Activated naive CD8-positive, alpha-beta T cell treated with anti-CD3 and anti-CD28 coated beads for 36 hours (primary cell): ENCODE measurements around the gene ZNF367. TPM values are rescaled to one million over a fixed set of nuclear protein-coding genes. Genes with fewer than 3 reads are reported as not detected.

ENCODE experiments used
- DNase-seq: peaks from one replicate; pipeline ENCODE4 v3.0.0; 2021
- H3K27ac Mint-ChIP-seq: one replicate; pipeline ENCODE4 v1.8.0; 2022; ENCODE audit warnings: mild to moderate bottlenecking, moderate library complexity, mixed read lengths
- H3K27me3 Mint-ChIP-seq: one replicate; pipeline ENCODE4 v1.8.0; 2022; ENCODE audit warnings: mild to moderate bottlenecking, mixed read lengths
- H3K36me3 Mint-ChIP-seq: one replicate; pipeline ENCODE4 v1.8.0; 2021; ENCODE audit warnings: mild to moderate bottlenecking, mixed read lengths
- H3K4me1 Mint-ChIP-seq: one replicate; pipeline ENCODE4 v1.8.0; 2021; ENCODE audit warnings: mixed read lengths
- H3K4me3 Mint-ChIP-seq: one replicate; pipeline ENCODE4 v1.8.0; 2022; ENCODE audit warnings: mild to moderate bottlenecking, moderate library complexity, mixed read lengths
- H3K9me3 Mint-ChIP-seq: one replicate; pipeline ENCODE4 v1.8.0; 2022; ENCODE audit warnings: mixed read lengths
- total RNA-seq, 2 experiments: library from RNA; stranded (reverse); gene quantifications; one replicate each; pipeline ENCODE4 v1.2.3, GENCODE V29; 2021

The ZNF367 gene
- total RNA-seq, 2 experiments from 2014 or later: 40.2 to 40.9 TPM

DNA sequence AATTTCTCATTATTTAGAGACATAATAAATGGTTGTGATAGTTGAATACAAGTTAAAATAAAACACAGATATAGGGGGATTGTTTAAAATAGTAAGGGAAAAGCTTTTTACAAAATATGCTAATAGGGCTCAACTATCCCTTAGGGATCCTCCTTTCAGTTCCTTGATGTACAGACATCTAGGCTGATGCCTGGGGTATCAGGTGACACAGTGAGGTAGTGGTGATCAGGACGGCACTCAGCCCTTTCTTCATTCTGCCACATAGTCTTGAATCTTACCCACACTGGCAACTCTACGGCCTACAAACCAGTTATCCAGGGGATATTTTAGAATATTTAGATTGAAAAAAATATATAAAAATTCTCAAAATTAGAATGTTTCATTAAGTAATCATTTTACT lies 22.2 kb downstream of the ZNF367 start:
- Mint-ChIP-seq H3K27ac (no peak overlapping the region), H3K4me3 (no peak overlapping the region), H3K27me3 (no peaks in the 10 kb centered on the region), H3K9me3 (peaks cover 4% of the 10 kb centered on the region), H3K4me1 (peaks cover 27% of the 10 kb centered on the region), H3K36me3 (peaks cover 51% of the 10 kb centered on the region)
- DNase-seq: no peak

DNA sequence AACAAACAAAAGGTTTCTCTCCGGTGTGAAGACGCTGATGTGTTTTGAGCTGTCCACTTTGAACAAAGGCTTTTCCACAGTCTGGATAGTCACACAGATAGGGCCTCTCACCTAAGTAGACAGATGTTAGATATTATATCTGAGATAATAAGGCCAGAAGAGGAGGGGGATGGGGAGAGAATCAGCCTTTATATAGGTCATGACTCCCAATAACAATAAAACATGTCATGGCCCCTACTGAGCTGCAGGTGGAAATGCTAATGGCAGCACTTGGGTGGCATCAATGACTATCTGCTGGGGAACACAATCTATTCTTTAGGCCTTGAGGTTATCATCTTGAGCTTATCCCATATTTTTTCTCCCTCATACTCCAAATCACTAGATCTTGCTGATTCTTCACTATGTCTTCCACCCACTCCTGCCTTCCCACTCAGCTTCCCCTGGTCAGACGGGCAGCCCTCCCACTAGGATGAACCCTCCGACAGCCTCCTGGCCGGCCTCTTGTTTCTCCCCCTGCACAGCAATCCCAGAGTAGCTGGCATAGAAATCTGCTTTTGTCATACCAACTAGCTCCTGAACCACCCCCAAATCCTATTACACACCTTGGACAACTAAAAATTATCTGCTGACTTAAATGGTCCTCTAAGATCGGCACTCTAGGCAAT lies 23.2 kb downstream of the ZNF367 start:
- no peak overlapping the region for H3K27ac Mint-ChIP-seq
- H3K36me3 Mint-ChIP-seq: peaks cover 47% of the 10 kb centered on the region
- no peaks in the 10 kb centered on the region for H3K27me3 Mint-ChIP-seq
- H3K4me1 Mint-ChIP-seq: peaks cover 18% of the 10 kb centered on the region
- no peak for DNase-seq
- H3K4me3 Mint-ChIP-seq: no peak overlapping the region
- H3K9me3 Mint-ChIP-seq: no peaks in the 10 kb centered on the region

DNA sequence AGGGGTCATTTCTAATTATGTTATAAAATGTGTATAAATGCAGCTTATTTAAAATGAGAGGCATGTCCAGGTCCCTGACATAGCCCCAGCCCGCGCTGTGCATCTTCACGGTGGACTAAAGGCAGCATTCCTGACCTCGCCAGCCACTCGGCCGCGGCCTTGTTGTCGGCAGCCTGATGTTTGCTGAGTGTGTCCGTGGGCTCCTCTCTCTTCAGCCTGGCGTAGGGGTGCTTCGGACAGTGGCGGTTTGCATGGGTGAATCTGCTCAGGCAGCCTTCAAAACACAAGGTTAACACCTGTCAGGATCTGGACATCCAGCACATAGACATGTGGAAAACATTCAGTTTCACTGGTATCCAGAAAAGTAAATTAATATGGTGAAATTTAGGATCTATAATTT lies 25.9 kb downstream of the ZNF367 start:
- H3K36me3 Mint-ChIP-seq: peaks cover 33% of the 10 kb centered on the region
- no peaks in the 10 kb centered on the region for H3K27me3 Mint-ChIP-seq
- no peak overlapping the region for H3K27ac Mint-ChIP-seq
- H3K4me1 Mint-ChIP-seq: peaks cover 3% of the 10 kb centered on the region
- no peak overlapping the region for H3K4me3 Mint-ChIP-seq
- no peaks in the 10 kb centered on the region for H3K9me3 Mint-ChIP-seq
- DNase-seq: no peak

DNA sequence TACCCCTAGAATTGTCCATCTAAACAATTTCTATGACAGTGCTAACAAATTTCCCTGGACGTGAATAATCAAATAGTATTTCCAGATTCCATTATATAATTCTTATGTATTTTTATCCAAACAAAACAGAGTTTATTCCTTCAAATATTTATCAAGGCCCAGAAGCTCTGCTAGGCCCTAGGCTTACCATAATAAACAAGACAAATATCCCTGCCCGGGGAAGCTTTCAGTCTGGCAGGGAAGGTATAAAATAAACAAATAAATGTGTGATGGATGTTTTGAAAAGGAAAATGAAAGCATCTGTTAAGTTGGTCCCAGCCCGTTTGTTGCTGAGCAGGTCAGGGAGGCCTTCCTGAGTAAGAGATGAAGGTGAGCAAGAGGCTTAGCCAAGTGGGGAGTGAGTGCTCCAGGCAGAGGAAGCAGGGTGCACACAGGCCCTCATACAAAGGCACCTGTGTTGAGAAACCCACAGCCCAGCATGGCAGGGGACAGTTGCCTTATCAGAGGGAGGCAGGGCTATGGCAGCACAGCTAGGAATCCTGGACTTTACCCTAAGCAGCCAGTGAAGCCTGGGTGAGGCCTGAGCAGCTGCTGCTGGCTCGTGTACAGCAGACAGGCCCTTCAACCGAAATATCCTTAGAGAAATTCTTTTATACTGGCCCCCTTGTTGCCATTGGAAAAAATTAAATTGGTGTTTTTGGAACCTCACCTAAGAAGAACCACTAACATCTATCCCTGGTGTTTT lies 27.0 kb downstream of the ZNF367 start:
- peaks cover 31% of the 10 kb centered on the region for H3K36me3 Mint-ChIP-seq
- H3K4me3 Mint-ChIP-seq: no peak overlapping the region
- no peaks in the 10 kb centered on the region for H3K27me3 Mint-ChIP-seq
- no peak for DNase-seq
- H3K4me1 Mint-ChIP-seq: peaks cover 3% of the 10 kb centered on the region
- no peak overlapping the region for H3K27ac Mint-ChIP-seq
- no peaks in the 10 kb centered on the region for H3K9me3 Mint-ChIP-seq

DNA sequence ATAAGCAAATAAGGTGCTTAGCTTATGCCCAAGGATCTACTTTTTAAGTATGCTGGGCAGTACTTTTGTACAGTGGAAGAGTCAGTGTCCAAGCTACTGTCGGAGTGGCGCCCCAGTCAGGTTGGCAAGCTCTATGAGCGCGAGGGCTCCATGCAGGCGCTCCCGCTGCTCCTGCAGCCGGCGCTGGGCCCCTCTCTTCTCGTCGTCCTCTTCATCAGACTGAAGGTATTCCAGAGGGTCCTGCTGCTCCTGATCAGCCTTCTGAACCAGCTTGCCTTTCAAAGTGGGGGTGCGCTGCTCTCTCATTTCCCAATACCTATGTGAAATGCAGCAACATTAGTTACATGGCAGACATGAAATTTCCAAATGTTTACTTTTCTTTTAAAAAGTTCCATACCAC lies 30.0 kb downstream of the ZNF367 start:
- Mint-ChIP-seq H3K4me3 (no peak overlapping the region), H3K27ac (no peak overlapping the region), H3K4me1 (peaks cover 10% of the 10 kb centered on the region), H3K27me3 (no peaks in the 10 kb centered on the region), H3K36me3 (peaks cover 38% of the 10 kb centered on the region), H3K9me3 (no peaks in the 10 kb centered on the region)
- no peak for DNase-seq

DNA sequence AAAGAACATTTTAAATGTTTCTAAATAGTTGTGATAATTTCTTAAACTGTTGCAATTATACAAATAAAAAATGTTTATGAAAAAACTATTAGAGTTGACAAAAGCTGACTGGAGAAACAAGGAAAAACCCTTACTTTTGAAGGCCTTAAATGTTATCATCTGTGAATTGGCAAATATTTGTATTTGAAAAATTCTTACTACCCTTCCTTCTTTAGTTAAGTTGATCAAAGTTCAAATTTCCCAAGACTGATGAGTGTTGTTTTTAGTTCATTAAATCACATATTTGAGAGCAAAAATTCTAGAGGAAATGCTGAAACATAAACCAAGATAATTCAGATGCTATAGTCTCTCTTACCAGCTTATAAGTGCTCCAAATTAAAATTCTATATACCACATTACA lies 32.0 kb downstream of the ZNF367 start:
- peaks cover 21% of the 10 kb centered on the region for H3K4me1 Mint-ChIP-seq
- H3K36me3 Mint-ChIP-seq: peaks cover 26% of the 10 kb centered on the region
- no peak overlapping the region for H3K4me3 Mint-ChIP-seq
- no peak overlapping the region for H3K27ac Mint-ChIP-seq
- DNase-seq: no peak
- H3K9me3 Mint-ChIP-seq: no peaks in the 10 kb centered on the region
- H3K27me3 Mint-ChIP-seq: no peaks in the 10 kb centered on the region

DNA sequence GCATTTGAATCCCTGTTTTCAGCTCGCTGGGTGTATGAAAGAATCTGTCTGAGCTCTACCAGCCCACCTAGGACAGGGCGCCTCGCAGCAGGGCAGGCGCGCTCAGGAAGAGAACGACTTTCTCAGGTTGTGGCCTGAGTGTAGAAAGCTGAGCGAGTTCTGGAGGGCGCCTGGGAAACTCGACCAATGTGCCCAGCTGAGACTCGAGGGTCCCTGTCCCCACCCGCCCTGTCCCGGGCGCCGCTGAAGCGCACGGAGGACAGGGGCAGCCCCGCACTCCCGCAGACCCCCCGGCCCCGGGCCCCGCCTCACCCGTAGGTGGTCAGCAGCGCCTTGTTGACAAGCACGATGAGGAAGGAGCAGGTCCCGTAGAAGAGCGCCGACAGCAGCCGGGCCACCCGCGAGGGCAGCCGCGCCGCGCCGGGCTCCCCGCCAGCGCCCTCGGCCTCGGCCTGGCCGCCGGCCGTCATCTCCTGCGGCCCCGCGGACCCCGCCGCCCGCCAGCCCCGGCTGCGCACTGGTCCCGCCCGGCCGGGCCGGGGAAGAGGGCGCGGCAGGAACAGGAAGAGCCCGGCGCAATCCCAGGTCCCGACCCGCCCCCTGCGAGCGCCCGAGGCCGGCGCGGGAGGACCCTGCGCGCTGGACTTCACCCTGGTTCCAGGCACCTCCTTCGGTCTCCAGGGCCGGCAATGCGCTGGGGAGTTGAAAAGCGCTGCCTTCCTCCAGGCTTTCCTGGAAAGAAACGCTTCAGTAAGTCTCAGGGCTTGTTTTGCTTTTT lies 34.8 kb downstream of the ZNF367 start, which contains the start of gene SLC35D2:
Gene SLC35D2 (minus strand): TSS at position 547 of the 778 bp plus-strand sequence. CDS start 77 bp downstream, at position 470.
- H3K4me1 Mint-ChIP-seq: peaks cover 30% of the 10 kb centered on the region
- peak within 1 kb of the TSS; percentile 72 for H3K4me3 Mint-ChIP-seq
- peak within 1 kb of the TSS; percentile 75 for H3K27ac Mint-ChIP-seq
- no peaks in the 10 kb centered on the region for H3K27me3 Mint-ChIP-seq
- H3K36me3 Mint-ChIP-seq: peaks cover 16% of the 10 kb centered on the region
- no peaks in the 10 kb centered on the region for H3K9me3 Mint-ChIP-seq
- peak; percentile 24 for DNase-seq

DNA sequence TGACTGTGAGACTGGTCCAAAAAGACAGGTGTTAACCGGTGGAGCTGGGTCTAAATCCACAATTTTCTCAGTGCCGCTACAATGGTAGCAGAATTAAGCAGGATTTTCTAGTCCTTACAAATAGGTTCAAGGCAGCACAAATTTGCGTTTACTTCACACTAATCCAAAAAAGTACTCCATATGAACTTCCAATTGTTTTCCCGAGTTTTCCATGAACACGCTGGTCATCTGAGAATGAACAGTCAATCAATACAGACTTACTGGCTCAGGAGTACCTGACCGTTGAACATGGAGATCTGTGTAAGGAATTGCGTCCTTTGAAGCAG lies 35.4 kb downstream of the ZNF367 start:
- H3K9me3 Mint-ChIP-seq: no peaks in the 10 kb centered on the region
- H3K4me3 Mint-ChIP-seq: peak overlapping the region; percentile 66
- peaks cover 30% of the 10 kb centered on the region for H3K4me1 Mint-ChIP-seq
- H3K27me3 Mint-ChIP-seq: no peaks in the 10 kb centered on the region
- no peak for DNase-seq
- peak overlapping the region; percentile 13 for H3K27ac Mint-ChIP-seq
- peaks cover 16% of the 10 kb centered on the region for H3K36me3 Mint-ChIP-seq

DNA sequence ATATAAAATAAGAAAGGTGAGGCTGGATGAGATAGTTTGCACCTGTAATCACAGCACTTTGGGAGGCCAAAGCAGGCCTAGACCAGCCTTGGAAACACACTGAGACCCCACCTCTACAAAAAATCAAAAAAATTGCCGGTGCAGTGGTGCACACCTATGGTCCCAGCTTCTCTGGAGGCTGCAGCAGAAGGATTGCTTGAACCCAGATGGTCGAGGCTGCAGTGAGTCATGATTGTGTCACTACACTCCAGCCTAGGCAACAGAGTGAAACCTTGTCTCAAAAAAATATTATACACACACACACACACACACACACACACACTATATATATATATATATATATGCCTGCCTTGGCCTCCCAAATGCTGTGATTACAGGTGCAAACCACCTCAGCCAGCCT lies 36.0 kb downstream of the ZNF367 start:
- peaks cover 30% of the 10 kb centered on the region for H3K4me1 Mint-ChIP-seq
- no peak overlapping the region for H3K4me3 Mint-ChIP-seq
- peaks cover 16% of the 10 kb centered on the region for H3K36me3 Mint-ChIP-seq
- no peak for DNase-seq
- H3K27me3 Mint-ChIP-seq: no peaks in the 10 kb centered on the region
- no peaks in the 10 kb centered on the region for H3K9me3 Mint-ChIP-seq
- no peak overlapping the region for H3K27ac Mint-ChIP-seq

DNA sequence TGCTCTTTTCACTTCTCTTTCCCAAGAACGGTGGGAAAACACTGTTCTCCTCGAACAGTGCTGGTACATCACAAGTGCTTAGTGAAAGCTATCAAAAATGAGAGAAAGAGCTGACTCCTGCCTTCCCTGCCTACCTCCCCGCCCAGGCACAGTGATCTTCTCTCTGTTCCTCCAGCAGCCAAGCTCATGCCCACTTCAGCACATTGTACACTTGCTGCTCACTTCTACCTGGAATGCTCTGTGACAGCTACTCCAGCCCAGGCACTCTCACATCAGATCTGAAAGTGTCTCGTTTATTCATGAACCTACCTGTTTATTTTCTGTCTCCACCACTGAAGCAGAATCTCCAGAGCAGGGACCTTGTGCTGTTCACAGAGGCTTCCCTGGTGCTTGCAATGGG lies 36.5 kb downstream of the ZNF367 start:
- H3K27ac Mint-ChIP-seq: no peak overlapping the region

DNA sequence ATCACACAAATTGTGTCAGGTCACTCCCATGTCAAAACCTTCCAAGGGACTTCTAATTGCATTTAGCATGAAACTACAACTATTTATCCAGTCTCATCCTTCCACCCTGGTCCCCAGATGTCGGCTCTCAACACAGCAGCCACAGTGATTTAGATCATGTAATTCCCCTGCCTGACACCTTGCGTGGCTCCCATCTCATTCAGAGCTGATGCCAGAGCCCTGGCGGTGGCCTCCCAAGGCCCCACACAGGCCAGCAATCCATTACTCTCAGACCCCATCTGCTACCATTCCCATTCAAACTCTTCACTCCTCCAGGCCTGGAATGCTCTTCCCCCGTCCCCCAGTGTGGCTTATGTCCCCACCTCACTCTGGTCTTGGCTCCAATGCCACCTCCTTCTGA lies 37.0 kb downstream of the ZNF367 start:
- Mint-ChIP-seq H3K9me3 (no peaks in the 10 kb centered on the region), H3K27me3 (no peaks in the 10 kb centered on the region), H3K4me1 (peaks cover 30% of the 10 kb centered on the region), H3K27ac (no peak overlapping the region), H3K36me3 (peaks cover 13% of the 10 kb centered on the region), H3K4me3 (no peak overlapping the region)
- DNase-seq: no peak

More for the DNA sequence above, 36.5 kb downstream of the ZNF367 start:
- no peaks in the 10 kb centered on the region for H3K9me3 Mint-ChIP-seq
- no peaks in the 10 kb centered on the region for H3K27me3 Mint-ChIP-seq
- peaks cover 15% of the 10 kb centered on the region for H3K36me3 Mint-ChIP-seq
- H3K4me3 Mint-ChIP-seq: no peak overlapping the region
- DNase-seq: no peak
- H3K4me1 Mint-ChIP-seq: peaks cover 30% of the 10 kb centered on the region

DNA sequence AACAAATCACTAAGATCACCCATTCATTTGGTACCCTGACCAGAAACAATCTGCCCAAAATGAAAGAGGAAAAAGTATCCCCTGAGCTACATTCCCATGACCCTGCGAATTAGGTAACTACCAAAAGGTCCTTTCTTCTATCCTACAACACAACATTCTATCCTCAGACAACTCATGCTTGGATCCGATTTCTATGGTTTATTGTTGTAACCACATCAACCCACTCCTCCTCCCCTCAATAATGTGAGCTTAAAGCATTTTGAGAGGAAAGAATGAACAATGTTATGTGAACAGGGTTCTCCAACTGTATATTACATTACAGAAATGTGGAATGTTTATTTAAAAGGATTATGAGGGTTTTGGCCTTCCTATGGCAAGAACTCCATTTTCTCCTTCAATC lies 38.7 kb downstream of the ZNF367 start:
- H3K9me3 Mint-ChIP-seq: no peaks in the 10 kb centered on the region
- no peaks in the 10 kb centered on the region for H3K27me3 Mint-ChIP-seq
- H3K4me3 Mint-ChIP-seq: no peak overlapping the region
- peaks cover 30% of the 10 kb centered on the region for H3K4me1 Mint-ChIP-seq
- DNase-seq: no peak
- peaks cover 9% of the 10 kb centered on the region for H3K36me3 Mint-ChIP-seq
- no peak overlapping the region for H3K27ac Mint-ChIP-seq

DNA sequence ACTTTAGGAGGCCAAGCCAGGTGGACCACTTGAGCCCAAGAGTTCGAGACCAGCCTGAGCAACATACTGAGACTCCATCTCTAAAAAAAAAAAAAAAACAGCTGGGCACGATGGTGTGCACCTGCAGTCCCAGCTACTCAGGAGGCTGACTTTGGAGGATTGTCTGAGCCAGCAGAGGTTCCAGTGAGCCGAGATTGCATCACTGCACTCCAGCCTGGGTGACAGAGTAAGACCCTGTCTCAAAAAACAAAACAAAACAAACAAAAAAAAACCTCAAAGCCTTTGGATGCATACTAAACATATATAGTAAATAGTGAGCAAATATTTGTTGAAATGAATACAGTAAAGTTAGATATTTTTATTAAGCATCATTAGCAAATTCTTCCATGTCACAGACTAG lies 40.0 kb downstream of the ZNF367 start:
- no peaks in the 10 kb centered on the region for H3K9me3 Mint-ChIP-seq
- H3K36me3 Mint-ChIP-seq: peaks cover 1% of the 10 kb centered on the region
- peaks cover 23% of the 10 kb centered on the region for H3K4me1 Mint-ChIP-seq
- no peaks in the 10 kb centered on the region for H3K27me3 Mint-ChIP-seq
- H3K27ac Mint-ChIP-seq: no peak overlapping the region
- DNase-seq: no peak
- H3K4me3 Mint-ChIP-seq: no peak overlapping the region

DNA sequence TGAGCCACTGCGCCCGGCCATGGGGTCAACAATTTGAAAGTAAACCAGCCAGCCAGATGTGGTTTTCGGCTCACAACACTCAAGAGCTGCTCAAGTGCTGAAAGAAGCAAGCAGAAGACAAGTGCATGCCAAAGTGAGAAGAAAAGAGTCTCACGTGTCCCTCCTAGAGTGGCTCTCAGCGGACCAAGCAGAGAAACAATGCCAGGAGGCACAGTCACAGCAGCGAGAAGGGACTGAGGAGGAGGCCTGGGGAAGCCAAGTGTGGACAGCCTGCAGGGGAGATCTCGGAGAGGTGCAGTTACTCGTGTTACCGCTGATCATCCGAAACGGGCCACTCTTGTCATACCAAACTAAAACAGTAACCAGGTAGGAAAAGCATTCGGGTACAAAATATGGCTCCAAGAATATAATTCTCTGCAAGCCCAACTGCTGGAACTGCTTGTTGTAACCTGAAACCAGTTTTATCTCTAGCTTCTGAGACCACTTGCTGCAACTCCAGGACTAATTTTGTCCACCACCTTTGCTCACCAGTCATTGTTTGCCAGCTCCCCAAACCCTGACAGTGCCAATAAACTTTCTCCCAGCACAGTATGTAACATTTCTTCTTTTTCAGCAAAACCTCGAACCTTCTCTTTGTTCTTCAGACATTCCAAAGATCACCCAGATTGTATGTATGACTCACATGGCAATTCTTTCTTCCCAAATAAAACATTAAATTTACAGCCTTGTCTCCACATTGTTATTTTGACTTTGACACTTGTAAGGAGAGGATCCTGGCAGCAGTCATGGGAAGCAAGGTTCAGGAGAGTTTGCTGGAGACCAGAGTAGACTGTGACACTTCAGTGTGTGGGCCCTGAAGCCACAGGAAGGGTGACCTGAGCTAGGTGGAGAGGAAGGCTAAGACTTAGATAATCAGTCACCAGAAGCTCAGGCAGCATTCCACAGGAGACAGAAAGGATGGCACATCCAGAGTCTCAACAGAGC lies 41.0 kb downstream of the ZNF367 start:
- no peak for DNase-seq
- H3K4me1 Mint-ChIP-seq: peaks cover 16% of the 10 kb centered on the region
- H3K27me3 Mint-ChIP-seq: no peaks in the 10 kb centered on the region
- no peak overlapping the region for H3K4me3 Mint-ChIP-seq
- peaks cover 1% of the 10 kb centered on the region for H3K36me3 Mint-ChIP-seq
- H3K27ac Mint-ChIP-seq: no peak overlapping the region
- no peaks in the 10 kb centered on the region for H3K9me3 Mint-ChIP-seq
